HG03060 (cell line): ENCODE data around the gene KIF26B.
"Not testable (repeated sequence)": the region's sequence is repeated elsewhere in the genome, so short reads cannot be mapped to it uniquely, and the experiment has no call there.

Experiments used
- ATAC-seq: cut with Tn5 transposase; IDR thresholded peaks from one replicate; pipeline ENCODE4 v1.9.1; 2021; ENCODE audit warnings: low read depth, moderate number of reproducible peaks; ENCODE audit not compliant: unreplicated experiment

KIF26B gene

DNA sequence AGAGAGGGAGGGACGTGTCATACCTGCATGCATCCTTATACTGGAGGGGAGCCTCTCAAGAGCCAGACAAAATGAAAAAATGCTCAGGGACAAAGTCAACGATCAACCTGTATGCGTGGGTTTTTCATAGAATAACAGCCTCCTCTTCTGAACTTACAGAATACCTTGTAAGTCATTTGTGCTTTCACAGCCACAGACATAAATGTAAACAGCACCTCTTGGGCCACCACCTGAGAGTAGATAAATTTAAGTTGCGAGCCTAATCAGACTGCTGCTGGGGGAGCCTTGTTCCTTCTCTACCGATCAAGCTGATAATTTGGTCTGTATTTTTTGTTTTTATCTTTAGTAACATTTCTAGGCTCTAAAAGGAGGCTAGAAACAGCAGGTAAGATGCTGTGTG lies 223.1 kb downstream of the KIF26B start:
- ATAC-seq, result no peak

DNA sequence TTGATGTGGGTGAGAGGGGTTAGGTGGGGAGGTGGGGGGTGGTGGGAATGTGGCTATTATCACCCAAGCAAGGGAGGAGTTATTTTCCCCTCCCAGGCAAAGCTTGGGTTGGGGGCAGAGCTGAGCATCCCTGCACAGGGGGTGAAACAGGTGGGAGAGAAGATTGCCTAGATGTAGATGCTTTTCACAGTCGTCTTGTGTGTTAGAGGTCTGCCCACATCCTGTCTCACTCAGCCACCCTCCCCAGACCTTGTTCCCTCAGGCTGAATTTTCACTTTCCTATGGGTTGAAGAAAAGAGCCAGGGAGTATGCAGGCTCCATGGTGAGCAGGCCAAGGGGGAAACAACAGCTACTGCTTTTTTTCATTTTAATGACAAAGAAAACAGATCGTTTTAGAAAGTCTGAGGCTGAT lies 223.5 kb downstream of the KIF26B start:
- ATAC-seq, result no peak

DNA sequence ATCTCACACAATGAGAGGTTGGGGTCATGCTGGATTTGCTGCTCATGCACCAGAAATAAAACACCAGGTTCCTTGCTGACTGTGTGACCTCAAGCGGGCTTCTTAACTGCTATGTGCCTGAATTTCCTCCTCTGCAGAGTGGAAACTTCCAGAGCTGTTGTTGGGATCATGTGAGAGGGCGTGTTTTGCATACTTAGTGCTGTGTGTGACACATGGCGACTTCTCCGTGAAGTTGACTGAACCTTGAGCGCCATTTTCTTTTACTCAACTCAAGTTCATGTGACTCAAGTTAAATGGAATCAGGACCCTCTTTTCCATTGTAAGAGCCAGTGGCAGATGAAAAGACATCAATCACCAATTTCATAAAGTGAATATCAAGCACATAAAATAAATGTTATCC lies 224.0 kb downstream of the KIF26B start:
- ATAC-seq, result no peak

DNA sequence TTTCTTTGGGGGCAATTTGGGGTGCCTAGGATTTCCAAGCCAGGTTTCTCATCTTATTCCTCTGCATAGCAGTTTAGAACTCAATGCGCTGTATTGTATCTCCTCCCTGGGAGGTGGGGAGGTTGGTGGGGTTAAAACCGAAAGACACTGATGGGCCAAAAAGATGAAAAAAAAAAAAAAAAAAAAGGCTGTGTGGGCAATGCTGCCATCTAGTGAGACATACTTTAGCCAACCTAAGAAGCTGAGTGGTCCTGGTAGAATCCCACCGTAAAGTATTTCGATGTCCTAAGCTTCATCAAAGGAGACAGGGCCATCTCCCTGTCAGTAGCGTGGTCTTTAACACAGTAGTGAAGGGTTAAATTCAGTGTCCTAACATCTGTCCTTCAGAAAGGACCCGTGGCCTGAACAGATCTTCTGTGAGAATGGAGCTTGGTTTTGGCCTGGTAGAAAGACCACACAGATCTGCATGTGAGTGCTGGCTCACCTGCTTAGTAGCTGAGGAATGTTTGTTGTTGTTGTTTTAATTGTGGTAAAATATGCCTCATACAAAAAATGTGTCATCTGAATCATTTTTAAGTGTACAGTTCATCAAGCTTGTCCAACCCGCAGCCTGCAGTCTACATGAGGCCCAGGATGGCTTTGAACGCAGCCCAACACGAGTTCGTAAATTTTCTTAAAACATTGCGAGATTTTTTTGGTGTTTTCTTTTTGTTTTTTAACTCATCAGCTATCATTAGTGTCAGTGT lies 226.2 kb downstream of the KIF26B start:
- no peak for ATAC-seq

DNA sequence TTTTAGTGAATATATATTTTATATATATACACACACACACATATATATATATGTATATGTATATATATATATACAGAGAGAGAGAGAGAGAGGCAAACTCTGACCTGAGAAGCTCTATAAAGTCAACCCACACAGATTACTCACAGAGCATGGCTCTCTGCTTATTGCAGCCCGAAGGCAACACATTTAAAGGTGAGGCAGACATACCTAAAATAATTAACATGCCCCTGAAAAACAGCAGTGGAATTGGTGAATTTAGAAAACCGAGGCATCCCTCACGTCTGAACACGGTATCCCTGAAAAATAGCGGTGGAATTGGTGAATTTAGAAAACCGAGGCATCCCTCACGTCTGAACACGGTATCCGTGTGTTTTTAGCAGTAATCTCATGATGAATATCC lies 228.2 kb downstream of the KIF26B start:
- no peak for ATAC-seq

DNA sequence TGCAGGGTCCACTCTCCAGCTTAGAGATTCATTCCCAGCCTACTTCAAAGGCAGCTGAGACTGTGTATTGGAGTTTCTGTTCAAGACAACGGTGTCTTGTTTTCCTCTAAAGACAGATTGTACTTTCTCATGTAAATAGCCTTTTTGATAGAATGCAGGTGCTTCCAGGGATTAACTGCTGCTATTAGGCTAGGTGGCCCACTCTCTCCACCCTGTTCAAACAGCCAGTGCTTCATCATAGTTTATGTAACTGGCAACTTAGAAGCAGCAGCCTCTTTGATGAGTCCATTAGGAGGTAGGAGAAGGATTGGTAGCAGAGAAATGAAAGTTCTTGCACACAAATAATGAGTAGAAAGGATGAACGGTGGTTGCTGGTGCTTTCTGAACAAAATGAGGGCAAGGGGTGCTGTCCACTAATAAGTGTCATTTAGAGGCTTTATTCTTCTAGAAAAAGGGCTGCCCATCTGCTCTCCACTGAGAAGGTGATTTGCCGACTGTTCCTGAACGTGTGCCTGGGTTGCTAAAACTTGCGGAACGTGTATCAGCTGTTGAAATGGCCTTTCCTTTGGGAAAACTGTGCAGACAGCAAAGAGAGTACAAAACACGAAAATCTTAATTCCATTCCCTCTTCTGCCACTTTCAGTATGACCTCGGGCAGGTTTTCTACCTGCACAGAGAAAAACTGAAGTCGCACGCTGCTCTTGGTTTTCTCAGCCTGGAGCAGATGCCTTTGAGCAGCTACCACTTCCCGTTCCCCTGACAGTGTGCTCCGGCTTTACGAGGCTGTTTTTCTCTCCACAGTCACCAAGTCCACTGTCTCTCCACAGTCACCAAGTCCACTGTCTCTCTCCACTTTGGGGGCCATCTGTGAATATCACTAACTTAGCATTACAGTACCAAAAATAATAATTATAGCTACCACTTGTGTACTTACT lies 228.9 kb downstream of the KIF26B start:
- no peak for ATAC-seq

DNA sequence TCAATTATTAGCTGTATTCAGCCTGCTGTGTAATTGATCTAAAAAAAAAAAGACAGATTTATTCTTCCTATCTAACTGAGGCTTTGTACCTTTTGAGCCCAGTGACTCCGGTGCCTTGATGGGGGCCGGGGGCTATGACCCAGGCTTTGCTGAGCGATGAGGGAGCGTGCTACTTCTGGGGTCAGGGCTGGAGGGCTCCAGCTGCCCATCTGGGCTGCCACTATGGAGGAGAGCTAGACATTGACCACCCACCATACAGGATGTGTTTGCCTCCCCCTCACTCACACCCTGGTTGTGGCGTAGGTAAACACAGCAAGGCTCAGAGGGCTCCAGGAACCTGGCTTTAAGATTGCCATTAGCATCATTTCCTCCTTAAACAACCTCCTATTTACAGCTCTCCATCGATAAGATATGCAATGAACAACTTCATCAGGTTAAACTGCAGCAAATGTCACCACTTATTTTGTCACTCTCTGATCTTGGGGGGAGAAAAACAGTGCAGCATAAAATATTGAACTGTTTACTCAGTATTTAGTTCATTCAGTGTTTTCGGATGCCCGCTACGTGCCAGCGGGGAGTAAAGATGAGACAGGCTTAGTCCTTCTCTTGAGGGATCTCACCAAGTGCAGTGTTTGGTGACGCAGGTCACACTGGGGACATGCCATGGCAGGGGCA lies 231.6 kb downstream of the KIF26B start:
- no peak for ATAC-seq

DNA sequence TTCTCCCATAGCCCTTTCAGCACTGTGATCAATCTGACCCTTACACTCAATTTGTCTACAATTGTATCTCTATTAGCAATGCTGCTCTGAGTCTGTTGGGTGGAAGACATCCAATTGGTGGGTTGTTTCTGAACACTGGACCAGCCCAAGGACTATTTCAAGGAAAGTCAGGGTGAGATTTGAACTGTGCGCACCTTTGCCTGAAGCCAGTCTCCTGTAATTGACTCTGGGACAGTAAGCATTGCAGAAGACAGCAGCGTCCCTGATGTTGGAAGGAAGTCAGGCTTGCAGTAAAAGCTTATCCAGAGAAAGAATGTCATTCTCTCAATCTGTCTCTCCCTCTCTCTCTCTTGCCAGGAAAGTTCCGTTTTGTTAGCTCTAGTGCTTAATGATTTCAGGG lies 233.9 kb downstream of the KIF26B start:
- no peak for ATAC-seq

DNA sequence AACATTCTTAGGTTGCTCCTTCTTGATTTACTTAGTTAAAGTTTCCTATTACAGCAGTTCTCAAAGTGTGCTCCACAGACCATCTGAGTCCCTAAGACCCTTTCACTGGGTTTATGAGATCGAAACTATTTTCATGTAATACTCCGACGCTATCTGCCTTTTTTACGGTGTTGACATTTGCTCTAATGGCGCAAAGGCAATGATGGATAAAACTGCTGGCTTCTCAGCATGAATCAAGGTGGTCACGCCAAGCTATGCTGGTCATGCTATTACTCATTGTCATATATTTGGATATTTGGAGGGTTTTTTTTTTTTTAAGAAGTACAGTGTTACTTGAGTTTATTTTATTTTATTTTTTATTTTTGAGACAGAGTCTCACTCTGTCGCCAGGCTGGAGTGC lies 235.1 kb downstream of the KIF26B start:
- no peak for ATAC-seq

DNA sequence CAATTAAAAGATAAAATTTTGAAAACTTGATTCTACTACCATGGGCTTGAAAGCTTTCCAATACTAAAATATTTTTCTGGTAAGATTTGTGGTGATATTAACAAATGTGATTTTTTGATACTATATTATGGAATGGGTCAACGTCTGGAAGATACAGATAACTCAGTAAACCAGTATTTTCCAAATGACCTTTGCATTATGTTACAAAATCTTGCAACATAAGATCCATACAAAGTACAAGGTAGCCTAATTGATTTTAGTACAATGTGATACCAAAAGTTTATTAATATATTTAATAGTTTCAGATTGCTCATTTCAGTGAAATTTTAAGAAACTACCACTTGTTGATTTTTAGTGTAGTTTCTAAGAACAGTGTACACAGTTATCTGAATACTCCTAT lies 236.2 kb downstream of the KIF26B start:
- no peak for ATAC-seq

DNA sequence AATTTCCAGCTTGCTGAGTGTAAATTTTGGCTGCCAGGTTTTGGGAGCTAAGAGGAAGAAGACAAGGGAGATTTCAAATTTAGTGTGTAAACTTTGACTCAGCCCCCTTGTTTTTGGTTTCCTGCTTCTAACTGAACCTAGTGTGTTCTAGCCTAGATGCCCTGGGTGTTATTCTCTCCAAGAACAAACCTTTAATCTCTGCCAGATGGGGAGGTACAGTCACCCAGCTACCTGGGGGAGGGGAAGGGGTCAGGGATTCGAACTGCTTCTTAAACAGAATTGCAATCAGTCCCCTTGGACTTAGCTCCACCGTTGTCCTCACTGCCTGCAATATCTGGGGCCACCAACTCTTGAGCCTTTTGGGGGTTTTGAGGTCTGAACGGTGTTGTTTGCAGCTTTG lies 238.9 kb downstream of the KIF26B start:
- no peak for ATAC-seq

DNA sequence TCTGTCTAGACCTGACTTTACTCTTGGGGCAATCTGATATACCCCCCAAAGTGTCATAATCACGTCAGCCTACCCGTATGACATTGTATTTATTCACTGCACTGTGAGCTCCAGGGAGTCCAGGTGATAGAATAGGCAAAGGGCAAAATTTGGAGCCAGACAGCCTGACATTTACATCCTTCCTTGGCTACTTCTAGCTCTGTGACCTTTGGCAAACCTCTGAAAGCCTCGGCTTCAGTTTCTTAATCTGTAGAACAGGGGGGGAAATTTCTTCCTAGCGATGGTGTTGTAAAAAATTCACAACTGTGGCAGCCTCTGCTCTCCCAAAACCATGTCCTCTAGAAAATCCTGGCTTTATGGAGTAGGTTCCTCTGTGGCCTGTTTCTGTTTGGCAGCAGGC lies 240.9 kb downstream of the KIF26B start:
- ATAC-seq, result no peak

DNA sequence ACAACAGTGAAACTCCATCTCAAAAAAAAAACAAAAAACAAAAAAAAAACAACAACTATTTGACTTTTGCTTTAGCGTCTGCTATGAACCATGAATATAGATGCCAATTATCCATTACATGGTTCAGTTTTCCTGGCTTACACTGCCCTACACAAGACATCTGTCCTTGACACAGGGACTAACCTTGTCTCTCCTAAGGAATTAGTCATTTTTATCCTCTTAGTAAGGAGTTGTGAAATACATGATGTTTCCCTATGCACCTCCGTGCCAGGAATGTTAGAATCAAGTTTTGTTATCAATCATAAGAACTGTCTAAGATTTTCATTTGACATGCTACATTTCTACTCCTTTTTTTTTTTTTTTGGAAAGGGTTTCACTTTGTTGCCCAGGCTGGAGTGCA lies 241.8 kb downstream of the KIF26B start:
- no peak for ATAC-seq

DNA sequence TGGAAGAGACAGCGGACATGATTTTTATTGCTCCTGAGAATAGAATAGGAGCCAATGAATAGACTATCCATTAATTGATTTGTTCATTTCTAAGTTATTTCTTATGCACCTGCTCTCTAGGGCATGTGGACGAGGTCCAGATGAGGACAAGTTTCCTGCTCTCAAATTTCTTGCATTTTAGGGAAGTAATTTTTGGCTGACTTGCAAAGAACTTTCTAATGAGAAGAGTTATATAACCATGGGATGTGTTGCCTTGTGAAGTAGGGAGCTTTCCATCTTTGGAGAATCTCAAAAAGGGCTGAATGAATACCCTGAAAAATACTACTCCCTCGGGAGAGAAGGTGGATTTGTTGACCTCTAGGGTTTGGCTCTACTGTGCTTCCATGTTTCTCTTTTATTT lies 243.0 kb downstream of the KIF26B start:
- no peak for ATAC-seq

DNA sequence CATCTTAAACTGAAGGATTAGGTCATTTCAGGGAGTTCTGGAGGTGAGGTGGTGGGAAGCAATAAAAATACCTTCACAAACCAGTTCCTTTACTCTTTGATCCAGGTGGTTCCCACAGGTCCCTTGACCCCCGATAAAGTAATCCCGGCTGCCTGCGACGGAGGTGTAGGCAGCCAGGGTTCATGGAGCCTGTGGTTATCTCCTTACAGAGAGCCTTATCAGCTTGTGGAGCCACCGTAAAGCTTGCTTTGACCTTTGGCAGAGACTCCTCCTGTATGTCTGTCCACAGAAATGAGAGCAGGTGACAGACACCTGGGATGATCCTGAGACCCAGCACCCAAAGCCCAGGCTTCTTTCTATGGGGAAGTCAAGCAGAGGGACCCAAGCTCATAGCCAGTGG lies 243.4 kb downstream of the KIF26B start:
- no peak for ATAC-seq

DNA sequence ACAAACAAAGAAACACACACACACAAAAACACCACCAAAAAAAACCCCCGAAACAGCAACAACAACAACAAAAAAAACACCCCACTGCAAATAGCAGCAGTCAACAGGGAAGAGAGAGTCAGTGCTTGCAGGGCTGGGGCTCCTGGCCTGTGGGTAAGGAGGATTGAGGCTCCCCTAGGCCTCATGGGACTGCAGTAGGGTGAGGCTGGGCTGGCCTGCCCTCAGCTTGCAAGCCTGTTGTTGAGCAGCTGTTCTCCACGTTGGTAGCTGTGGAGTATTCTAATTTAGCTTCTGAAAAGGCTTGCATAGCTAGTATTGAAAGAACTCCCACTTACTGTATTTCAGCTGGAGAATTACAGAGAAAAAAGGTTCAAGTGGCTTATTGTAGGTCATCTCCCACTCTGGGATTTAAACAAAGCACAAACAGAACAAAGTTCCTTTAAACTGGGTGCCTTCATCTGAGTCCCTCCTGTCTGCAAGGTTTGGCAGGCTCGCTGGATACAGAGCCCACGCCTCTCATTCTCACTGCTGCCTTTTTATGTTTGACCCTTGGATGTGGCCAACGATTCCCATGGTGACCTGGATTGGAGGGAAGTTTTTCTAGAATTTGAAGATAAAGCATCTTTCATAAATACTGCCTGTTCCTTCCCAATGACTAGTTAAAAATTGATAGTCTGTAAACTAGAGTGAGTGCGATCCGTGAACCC lies 247.2 kb downstream of the KIF26B start:
- ATAC-seq, result no peak

DNA sequence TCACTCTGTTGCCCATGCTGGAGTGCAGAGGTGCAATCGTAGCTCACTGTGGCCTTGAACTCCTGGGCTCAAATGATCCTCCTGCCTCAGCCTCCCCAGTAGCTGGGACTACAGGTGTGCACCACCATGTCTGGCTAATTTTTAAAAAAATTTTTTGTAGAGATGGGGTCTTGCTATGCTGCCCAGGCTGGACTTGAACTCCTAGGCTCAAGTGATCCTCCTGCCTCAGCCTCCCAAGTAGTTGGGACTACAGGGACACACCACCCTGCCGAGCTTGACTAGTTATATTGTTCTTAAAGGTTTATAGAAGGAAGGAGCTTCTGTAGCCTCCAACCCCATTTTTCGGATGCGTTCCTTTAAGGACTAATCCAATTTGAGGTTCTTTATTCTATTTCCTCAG lies 248.2 kb downstream of the KIF26B start:
- not testable (repeated sequence) for ATAC-seq

DNA sequence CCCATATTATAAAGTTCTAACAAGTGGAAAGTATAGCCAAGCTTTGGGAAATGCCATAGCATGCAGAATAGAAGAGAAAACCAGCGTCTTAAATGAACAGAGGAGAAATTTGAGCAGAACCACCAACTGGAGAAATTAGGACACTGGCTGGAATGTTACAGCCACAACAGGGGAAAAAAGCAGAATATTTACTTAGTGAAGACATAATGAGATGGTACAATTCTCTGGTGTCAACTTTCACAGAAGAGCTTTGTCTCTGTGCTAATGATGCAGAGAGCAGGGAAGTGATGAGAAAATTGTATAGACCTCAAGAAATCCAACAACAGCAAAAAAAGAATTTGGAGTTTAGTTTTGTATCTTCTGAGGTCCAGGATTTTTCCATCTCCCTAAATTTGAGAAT lies 249.7 kb downstream of the KIF26B start:
- no peak for ATAC-seq

DNA sequence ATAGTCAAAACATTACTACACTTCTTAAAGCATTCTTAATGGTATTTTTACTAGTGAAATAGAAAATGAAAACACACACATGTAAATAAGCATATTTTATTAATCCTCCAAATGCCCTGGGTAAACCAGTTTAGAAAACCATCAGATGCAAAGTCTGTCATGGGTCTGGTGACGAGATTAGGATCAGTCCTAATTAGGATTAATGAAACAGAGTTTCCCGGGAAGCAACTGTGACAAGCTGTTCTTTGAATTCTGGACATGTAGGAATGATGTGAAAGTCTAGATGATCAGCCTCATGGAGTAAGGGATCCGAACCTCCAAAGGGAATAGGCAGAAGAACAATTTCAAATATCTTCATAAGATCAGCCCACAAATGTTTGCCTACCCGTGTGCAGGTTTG lies 250.2 kb downstream of the KIF26B start:
- ATAC-seq, result no peak

DNA sequence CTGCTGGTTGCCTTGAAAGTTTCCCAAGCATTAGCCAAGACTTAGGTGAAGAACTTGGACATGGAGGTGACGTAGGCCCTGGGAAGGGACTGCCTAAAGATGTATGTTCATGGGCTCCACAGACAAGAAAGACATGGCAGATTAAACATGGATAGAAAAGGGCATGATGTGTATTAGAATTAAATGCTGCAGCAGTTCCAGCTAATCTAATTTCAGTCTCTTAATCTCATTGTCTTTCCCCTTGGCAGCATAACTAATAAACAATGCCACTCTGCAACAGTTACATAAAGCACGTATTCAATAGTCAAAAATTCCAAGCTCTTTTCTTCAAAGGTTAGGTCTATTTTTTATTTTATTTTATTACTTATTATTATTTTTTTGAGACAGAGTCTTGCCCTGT lies 251.6 kb downstream of the KIF26B start:
- no peak for ATAC-seq

DNA sequence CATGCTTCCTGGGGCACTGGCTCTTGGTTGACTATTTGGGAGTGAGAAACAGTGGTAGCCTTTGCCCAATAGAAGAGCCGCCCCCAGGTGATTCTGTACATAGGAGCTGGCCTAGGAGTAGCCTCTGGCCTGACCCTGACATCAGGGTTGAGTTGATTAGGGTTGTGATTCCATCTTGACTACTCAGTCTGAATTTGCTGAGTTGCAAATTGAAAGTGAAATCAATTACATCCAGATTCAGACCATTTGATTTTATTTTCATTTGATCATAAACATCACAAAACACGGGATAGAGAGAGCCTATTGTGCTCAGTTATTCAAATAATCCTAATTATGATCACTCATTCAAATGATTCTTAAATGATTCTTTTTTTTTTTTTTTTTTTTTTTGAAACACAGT lies 253.2 kb downstream of the KIF26B start:
- ATAC-seq, result no peak
